T-helper 2 cell treated with Interferon-gamma antibody and Interleukin-4, amounts not matched to agents 100 ng/mL and 5 ng/mL, for 36 hours (primary cell): ENCODE data around the gene MED7. TPM values are rescaled to one million over a fixed set of nuclear protein-coding genes. Genes with fewer than 3 reads are reported as not detected.

ENCODE experiments used
- intact Hi-C: fragments of 100-400 bp; cut with micrococcal nuclease; formaldehyde crosslinking; loops from one replicate; pipeline ENCODE4 v1.15.1; 2023
- total RNA-seq: library from RNA; stranded (reverse); gene quantifications from 2 replicates; pipeline ENCODE4 v1.2.3, GENCODE V29; 2022

Gene MED7
- total RNA-seq, 1 donor from 2014 or later: 12.6 TPM

DNA sequence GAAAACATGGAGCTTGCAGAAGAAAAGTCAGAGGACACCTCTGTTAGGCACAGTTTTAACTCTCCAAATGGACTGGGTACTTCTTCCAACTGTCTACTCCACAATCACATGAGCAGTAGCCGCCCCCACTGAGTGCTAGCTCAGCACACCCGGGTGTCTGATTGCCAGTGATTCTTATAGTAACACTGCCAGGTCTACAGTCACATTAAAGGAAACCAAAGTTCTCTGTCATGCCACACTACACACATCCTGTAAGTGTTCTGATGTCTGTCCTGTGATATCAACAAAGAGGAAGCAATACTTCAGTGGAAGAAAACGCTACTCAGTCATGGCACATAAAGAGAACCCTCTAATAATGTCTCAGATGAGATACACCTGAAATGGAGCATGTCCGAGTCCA is 33.7 kb downstream of the MED7 start, which contains the start of gene HAVCR2:
Gene HAVCR2 (minus strand): TSS at position 69 of the 400 bp plus-strand sequence. CDS start 61 bp downstream, at position 8.
- intact Hi-C loops: loop anchor here (1.0 to 5.0 kb wide), 6 partner anchors 8 to 187 kb away; partner anchors contain the start of gene MED7

DNA sequence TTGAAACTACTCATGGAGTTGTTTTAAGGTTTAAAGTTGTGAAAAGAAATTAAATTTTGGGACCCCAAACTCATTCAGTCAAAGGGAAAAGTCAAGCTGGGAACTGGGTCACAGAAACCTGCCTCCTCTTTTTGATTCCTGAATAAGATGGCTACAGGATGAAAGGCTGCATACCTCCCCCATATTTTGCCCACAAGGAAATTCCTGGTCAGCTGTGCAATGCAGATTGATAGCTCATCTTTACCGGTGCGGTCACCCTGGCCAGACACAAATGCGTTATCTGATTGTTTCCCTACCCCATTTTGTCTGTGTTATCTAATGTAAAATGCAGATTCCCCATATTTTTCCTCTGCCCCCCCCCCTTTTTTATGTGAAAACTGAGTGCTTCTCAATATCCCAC is 35.2 kb downstream of the MED7 start:
- intact Hi-C loops: loop anchor here (5.0 kb wide), 1 partner anchor 185 kb away; no protein-coding TSS in a partner anchor

DNA sequence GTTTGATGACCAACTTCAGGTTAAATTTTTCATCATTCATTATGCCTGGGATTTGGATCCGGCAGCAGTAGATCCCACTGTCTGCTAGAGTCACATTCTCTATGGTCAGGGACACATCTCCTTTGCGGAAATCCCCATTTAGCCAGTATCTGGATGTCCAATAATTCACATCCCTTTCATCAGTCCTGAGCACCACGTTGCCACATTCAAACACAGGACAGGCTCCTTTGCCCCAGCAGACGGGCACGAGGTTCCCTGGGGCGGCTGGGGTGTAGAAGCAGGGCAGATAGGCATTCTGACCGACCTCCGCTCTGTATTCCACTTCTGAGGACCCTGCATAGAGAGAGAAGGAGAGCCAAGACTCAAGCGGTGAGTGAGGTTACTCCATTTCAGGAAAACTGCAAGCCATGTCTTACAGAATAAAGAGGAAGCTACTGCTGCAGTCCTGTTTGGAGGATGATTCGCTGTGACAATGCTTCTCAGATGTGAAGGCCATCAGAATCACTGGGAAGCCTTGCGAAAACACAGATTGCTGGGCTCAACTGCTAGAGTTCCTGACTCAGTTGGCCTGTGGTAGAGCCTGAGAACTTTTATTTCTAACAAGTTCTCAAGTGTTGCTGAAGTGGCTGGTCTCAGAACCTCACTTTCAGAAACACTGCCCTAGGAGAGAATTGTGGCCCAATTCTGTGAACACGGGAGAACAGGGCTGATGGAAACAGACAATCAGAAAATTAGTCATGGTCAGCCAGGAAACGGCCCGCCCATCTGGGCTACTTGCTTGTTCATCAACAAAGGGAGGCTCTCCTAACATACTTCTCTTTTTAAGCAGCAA is 35.8 kb downstream of the MED7 start:
- intact Hi-C loops: loop anchor here (5.0 kb wide), 1 partner anchor 185 kb away; no protein-coding TSS in a partner anchor

DNA sequence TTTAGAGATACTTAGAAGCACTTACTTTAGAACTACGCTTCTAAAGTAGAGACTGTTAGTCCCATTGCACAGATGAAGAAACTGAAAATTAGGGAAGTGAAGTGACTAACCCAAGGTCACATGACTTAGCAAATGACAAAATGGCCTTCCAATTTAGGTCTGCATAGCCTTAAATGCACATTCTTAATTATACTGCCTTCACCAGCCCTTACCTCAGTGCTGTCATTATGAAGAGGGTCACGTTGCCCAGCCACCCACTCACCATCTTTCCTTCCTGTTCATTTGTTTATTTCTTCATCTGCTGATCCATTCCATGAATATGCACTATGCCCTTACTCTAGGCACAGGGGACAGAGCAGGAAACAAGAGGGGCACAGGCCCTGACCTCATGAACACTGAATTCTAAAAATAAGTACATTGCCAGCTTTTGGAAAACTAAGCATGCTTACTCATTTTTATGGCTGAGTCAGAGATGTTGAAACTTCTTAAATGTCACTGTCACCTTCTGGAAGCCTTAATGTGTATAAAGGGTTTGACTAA is 42.5 kb downstream of the MED7 start:
- intact Hi-C loops: no loop called here

DNA sequence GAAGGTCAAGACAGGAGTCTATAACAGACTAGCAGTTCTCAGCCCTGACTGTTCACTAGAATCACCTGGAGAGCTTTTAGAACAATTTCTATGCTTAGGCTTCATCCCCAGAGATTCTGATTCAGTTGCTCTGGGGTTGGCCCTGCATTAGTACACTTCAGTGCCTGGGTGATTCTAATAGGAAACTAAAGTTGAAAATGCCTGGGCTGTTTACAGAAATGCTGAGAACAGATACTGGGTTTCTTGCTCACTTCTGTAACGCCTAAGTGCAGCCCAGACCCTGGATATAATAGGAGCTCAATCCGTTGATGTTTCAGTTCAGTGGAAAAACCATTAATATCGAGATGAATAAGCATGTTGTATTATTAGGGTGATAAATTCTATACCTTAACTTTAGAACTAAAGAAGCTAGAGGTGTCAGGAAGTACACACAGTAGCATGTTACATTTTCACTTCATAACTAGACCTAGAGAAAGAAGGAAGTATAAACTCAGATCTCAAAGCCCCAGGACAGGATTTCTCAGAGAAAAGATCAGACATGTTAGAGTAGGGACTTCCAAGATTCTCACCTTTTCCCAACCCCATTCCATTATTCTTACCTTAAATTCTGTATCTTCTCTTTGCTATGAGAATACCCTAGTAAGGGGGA is 54.2 kb downstream of the MED7 start:
- intact Hi-C loops: no loop called here

Other genes starting within 250 kb of the MED7 start
- 1.1 and 1.6 TPM in 2 replicates for gene TIMD4, start 179.6 kb downstream of the MED7 start, total RNA-seq
- gene HAVCR1, start 83.7 kb downstream of the MED7 start, total RNA-seq: 1.7 and 2.2 TPM in 2 replicates
- gene HAVCR2, start 33.8 kb downstream of the MED7 start, total RNA-seq: 44.5 and 45.9 TPM in 2 replicates
- not detected in 2 replicates for gene GARIN3, start 23.4 kb upstream of the MED7 start, total RNA-seq
- 184 and 197 TPM in 2 replicates for gene ITK, start 38.0 kb upstream of the MED7 start, total RNA-seq
- 379 and 383 TPM in 2 replicates for gene CYFIP2, start 123.3 kb upstream of the MED7 start, total RNA-seq